T-helper 2 cell (primary cell): ENCODE data around the gene TPCN2.
"Not testable (repeated sequence)": the region's sequence is repeated elsewhere in the genome, so short reads cannot be mapped to it uniquely, and the experiment has no call there.

Source experiments
- DNase-seq, 5 experiments: peaks; one replicate each; pipeline versions ENCODE4 v3.0.0 to v3.0.0-alpha.2; 2012 to 2022

Gene TPCN2

DNA sequence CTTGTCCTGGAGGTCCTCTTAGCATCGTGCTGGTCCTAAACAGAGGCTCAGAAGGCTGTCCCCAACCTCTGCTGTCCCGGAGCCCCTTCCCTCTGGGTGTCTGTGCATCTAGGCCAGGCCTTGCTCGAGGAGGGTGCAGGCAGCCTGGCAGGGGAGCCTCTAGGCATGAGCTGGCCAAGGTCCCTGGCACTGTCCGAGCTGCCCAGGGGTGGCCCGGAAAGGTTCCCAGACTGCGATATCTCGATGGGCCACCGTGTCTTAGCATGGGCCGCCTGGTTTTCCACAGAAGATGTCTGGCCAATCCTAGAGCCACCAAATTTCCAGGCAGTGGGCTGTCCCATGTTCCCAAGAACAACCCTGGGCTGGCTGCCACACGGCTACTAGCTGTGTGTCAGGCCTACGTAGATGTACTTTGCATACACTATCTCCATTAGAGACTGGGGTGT, 82.4 kb downstream of the TPCN2 start:
- DNase-seq: no peak

DNA sequence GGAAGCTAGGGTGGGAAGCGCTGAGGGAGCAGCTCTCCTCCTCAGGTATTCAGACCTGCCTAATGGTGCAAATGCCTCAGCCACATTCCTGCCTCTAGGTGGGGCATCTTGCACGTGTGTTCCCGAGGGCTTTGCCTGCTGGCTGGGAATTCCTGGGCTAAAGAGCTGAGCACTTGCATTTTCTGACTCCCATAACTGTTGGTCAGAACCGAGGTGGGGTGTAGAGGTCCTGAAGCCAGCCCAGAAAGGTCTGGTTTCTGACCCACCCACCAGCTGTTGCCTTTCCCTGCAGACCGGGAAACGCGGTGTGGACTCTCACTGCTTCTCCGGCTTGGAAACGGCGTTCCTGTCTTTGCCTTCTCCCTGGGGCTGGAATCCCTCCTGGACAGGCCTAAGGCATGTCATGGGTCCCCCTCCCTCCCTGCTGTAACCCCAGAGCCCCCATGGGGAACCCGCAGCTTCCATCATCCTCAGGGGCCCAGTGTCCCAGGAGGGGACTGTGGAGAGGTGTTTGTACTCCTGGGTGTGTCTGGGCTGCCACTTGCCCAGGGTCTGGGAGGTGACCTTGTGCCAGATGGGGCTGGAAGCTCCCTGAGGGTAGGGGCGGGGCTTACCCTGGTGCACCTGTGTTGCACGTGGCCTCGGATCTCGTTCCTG, 83.0 kb downstream of the TPCN2 start:
- no peak for DNase-seq

DNA sequence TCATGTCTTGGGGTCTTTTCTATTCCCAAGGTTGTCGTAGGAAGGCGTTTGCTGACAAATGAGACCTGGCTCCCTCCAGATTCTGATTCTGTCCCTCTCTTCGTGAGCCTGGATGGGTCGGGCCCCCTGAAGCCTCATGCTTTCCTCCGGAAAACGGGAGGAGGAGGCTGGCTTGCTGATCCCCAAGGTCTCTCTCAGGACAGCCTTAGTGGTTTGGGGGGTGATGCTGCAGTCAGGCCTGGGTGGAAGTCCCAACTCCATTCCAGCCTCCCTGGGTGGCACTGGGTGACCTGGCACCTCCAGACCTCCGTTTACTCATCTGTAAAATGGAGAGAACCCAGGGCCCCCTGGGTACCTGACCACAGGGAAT, 83.6 kb downstream of the TPCN2 start:
- DNase-seq: no peak

DNA sequence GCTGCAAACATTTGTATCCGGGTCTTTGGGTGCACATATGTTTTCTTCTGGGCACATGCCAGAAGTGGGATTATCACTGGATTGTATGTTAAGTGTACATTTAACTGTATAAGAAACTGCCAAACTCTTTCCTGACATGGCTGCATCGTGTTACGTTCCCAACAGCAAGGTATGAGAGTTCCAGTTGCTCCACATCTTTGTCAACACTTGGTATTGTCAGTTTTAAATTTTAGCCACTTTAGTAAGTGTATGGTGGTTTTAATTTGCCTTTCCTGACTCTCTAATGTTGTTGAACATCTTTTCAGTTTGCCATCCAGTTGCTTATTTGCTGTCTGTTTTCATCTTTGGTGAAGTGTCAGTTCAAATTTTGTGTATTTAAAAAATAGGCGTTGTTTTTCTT, 84.5 kb downstream of the TPCN2 start:
- DNase-seq: no peak

DNA sequence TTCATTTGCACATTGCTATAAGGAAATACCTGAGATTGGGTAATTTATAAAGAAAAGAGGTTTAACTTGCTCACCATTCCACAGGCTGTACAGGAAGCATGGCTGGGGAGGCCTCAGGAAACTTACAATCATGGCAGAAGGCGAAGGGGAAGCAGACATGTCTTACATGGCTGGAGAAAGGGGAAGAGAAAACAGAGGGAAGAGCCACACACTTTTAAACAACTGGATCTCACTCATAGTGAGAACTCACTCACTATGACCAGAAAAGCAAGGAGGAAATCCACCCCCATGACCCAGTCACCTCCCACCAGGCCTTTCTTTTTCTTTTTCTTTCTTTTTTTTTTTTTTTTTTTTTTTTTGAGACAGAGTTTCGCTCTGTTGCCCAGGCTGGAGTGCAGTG, 85.5 kb downstream of the TPCN2 start:
- DNase-seq: not testable (repeated sequence)

DNA sequence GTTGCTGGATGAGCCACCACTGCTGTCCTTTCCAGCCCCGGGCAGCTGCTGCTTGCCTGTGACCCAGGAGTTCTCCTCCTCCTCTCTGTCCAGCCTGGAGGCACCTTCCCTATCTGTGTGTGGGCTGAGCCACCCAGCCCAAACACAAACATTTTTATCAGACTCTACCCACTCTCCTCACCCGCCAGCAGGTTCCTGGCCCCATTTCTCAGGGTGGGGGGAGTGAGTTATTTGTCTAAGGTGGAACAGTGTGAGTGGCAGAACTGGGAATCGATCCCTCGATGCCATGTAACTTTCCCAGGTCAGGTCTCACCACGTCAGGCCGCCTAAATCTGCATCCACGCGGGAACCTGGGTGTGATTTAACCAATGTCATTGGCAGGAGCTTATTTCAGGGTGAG, 86.2 kb downstream of the TPCN2 start:
- no peak for DNase-seq

DNA sequence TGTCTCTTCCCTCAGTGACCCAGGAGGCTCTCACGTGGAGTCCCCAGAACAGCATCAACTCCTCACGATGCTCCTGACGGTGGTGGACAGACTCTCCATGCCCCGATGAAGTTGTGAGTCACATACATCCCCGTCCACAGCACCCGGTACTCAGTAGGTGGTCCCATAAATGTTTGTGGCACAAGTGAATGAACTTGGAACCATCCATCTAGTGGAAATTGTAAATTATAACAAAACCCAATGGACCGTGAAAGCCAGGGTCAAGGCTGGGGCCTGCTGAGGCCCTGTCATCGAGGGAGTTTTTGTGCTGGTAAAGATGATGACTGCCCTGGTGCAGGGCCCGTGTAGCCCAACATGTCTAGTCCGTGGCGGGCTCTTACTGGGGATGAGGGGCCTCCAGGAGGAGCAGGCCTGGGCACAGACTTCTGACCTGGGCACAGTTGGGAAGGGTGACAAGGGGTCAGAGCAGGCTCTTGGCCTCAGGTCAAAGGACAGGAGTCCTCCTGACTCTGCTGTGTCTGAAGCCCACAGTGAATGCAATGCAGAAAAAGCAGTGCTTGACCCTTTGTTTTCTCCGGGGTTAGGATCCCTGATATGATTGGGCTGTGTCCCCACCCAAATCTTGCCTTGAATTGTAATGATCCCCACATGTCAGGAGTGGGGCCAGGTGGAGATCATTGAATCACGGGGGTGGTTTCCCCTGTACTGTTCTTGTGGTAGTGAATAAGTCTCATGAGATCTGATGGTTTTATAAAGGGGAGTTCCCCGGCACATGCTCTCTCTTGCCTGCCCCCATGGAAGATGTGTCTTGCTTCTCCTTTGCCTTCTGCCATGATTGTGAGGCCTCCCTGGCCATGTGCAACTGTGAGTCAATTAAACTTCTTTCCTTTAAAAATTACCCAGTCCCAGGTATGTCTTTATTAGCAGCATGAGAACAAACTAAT, 87.0 kb downstream of the TPCN2 start:
- no peak for DNase-seq

DNA sequence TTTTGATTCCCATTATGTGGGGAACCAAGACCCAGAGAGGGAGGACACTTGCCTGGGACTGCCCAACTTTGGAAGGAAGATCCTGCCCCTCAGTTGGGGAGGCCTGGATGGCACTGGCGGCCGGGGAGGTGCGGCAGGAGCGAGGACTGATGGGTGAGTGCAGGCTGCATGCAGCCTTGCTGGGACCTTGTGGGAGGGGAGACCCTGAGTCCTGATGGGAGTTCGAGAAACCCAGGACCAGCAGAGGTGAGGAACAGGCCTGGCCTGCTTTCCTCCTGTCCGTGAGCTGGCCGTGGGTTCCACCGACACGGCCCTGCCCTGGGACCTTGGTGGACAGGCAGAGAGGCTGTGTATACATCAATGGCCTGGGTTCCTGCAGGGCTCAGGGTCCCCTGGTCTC, 87.7 kb downstream of the TPCN2 start:
- no peak for DNase-seq

DNA sequence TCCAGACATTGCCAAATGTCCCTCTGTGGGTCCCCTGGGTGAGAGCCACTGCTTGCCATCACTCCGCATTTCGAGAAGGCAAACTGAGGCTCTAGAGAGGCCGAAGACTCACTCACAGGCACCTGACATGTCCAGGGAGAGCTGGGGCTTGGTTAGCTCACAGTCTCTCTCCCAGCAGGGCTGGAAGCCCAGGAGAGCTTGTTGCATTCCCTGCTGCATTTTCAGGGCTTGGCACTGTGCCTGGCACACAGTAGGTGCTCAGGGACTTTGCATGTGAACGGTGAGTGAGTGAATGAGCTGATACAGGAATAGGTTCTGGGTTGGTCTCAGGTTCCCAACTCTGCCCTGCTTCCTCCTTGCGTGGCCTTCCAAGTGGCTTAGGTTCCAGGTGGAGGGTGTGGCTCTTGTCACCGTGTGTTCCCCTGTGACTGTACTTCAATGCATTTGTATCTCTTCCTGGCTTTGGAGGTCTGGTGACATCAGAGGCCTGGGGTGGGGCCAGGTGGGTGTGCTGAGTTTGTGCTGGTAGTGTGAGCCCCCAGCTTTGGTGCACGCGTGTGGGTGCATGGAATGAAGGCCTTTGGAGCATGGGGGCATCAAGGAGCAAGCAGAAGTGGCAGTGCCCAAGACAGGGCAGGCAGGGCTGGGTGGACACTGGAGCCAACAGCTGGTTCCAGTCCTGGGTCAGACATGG, 88.6 kb downstream of the TPCN2 start:
- DNase-seq: no peak

DNA sequence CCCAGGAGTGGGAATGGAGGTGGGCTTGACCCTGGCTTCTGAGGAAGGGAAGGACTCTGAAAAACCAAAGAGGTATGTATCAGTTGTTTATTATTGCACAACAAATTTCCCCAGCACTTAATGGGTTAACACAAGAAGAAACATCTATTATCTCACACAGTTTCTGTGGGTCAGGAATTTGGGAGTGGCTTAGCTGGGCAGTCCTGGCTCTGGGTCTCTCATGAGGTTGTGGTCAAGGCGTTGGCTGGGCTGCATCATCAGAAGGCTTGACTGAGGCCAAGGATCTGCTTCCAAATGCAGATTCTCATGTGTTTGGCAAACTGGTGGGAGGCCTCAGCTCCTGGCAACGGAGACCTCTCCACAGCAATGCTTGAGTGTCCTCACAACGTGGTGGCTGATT, 89.5 kb downstream of the TPCN2 start:
- no peak for DNase-seq

DNA sequence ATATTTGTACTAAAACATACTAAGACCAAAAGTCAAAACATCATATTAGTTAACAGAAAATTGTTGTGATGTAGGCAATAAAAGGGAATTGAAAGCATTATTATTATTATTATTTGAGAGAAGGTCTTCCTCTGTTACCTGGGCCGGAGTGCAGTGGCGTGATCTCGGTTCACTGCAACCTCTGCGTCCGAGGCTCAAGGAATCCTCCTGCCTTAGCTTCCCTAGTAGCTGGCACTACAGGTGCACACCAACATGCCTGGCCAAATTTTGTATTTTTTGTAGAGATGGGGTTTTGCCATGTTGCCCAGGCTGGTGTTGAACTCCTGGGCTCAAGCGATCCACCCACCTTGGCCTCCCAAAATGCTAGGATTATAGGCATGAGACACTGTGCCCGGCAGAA, 91.4 kb downstream of the TPCN2 start:
- not testable (repeated sequence) for DNase-seq

DNA sequence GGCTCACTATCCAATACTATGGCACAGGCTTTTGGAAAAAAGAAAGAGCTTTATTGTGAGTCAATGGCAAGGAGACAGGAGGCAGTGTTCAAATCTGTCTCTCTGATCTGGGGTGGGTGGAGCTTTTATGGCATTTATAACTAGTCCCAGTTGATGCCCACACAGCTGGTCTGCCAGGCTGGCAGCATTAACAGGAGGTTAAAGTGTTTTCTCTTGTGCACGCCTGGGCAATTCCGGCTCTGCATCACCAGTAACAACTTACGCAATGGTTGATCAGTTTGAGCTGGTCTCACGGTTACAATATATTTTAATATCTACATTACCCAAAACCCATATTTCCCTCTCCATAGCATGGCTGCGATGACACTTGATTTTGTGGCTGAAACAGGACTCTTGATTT, 91.9 kb downstream of the TPCN2 start:
- DNase-seq: no peak

DNA sequence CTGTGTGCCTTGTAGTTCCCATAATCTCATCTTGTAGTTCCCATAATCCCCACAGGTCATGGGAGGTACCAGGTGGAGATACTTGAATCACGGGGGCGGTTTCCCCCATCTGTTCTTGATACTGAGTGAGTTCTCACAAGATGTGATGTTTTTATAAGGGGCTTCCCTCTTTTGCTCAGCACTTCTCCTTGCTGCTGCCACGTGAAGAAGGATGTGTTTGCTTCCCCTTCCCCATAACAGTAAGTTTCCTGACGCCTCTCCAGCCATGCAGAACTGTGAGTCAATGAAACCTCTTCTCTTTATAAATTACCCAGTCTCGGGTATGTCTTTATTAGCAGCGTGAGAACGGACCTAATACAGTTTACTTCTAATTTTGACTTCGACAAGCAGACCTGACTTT, 93.0 kb downstream of the TPCN2 start:
- no peak for DNase-seq

DNA sequence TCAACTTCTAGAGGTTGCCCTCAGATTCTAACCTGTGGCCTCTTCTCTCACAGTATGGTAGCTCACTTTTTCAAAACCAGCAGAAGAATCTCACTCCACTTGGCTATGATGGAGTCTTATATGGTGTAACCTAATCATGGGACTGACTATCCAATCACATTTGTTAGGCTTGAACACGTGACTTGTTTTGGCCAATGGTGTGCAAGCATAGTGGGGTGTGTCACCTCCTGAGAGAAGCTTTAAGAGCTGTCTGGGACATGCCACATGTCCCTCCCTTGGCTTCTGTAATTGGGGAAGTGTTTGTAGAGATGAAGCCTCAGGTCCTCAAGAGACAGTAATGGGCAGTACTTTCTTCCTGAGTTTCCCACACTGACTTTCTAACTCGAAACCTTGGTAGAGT, 94.2 kb downstream of the TPCN2 start:
- no peak for DNase-seq

DNA sequence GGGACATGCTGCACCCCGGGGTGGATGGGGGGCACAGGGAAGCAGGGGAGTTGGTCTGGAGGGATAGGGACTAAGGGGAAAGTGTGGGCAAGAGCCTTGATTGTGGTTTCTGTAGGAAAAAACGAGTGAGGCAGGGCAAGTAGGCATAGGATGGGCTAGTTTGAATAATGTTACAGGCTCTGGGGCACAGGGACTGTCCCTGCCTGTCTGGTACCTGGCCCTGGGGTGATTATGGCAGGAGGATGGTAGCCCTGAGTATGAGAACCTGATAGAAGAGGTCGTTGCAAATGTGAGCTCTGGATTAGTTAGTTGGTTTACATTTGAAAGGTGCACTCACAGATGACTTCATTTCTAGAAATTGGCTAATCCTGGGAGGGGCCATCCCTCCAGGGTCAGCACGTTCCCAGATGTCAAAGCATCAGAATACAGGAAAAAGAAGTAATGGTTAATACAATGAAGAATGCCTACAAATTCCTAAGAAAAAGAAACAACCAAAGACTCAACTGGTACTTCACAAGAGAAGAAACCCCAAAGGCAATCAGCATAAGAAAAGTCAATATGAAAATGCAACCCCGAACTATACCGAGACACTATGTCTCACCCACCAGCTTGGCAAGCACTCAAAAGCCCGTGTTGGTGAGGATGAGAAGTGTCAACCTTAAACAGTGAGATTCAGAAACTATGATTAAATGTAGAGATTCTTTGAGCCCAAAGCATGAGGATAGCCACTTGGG, 95.8 kb downstream of the TPCN2 start:
- no peak for DNase-seq

DNA sequence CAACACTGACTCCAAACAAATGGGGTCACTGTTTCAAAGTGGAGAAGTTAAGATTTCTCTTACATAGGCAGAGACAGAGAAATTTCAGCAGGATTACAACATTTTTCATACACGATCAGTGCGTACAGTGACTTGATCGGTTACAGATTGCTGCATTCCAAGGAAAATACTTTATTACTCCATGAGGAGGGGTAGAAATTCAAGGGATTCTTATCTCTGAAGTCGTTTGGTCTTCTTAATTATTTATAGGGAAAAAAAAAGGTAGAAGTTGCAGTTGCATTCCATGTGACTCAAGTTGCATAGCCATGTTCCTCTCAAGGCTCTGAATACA, 96.3 kb downstream of the TPCN2 start:
- DNase-seq: no peak

DNA sequence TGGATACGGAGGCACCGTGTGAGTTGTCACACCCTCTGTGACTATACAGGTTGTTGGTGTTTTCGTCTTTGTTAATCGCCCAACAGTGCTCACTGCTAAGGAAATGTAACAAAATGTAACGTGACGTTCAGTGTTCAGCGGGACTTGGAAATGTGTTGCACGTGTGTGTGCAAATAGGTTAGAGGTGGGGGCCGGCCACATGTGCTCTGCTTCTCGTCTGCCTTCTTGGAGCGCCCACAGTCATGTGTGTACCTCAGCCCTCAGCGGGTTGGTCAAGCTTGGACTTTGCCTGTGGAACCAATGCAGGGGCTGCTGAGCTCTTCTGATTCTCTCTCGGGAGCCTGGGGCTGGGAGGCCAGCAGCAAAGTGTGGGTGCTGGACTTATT, 99.6 kb downstream of the TPCN2 start:
- DNase-seq: no peak

DNA sequence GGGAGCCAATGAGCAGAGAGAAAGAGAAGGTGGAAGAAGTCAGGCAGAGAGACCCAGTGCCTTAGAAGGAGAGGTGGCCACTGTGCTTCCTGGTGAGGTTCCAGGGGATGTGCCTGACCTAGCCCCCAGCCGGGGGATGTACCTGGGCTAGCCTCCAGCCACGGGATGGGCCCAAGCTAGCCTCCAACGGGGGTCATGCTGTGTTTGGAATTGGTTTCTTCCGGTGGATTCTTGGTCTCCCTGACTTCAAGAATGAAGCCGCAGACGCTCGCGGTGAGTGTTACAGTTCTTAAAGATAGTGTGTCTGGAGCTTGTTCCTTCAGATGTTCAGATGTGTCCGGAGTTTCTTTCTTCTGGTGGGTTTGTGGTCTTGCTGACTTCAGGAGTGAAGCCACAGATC, 100.1 kb downstream of the TPCN2 start:
- DNase-seq: no peak

DNA sequence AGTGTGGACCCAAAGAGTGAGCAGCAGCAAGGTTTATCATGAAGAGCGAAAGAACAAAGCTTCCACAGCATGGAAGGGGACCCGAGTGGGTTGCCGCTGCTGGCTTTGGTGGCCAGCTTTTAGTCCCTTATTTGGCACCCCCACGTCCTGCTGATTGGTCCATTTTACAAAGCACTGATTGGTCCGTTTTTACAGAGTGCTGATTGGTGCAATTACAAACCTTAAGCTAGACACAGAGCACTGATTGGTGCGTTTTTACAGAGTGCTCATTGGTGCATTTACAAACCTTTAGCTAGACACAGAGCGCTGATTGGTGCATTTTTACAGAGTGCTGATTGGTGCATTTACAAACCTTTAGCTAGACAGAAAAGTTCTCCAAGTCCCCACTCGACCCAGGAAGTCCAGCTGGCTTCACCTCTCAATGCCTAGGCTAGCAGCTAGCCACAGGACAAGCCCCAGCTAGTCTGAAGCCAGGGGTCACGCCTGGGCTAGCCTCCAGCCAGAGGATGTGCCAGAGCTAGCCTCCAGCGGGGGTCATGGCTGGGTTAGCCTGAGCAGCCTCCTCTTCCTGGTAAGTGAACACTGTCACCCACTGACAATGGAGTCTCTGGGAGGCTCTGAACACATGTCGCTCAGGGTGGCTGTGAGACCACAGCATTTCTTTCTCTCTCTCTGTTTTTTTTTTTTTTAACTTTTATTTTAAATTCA, 100.8 kb downstream of the TPCN2 start:
- not testable (repeated sequence) for DNase-seq

DNA sequence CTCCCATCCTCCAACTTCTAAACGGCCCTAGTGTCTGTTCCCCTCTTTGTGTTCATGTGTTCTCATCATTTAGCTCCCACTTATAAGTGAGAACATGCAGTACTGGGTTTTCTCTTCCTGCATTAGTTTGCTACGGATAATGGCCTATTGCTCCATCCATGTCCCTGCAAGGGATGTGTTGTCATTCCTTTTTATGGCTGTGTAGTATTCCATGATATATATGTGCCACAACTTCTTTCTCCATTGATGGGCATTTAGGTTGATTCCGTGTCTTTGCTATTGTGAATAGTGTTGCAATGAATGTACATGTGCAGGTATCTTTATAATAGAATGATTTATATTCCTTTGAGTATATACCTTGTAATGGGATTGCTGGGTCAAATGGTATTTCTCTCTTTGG, 101.4 kb downstream of the TPCN2 start:
- no peak for DNase-seq

DNA sequence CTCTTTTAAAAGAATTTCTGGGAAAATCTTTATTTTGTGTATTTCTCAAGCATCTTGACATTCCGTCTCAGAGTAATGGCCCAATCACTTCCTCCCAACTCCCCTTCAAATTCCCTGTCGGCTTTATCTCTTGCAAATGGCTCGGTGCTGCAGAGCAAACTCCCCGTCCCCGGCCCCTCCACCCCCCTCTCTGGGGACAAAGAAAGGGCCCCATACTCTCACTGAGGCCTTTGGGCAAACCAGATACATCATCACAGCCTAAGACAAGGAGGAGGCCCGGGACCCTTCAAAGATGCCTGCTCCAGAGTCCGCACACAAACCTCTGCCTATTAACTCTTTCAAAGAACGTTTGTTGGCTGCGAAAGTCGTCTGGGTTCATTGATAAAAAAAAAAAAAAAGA, 103.1 kb downstream of the TPCN2 start:
- DNase-seq: no peak

DNA sequence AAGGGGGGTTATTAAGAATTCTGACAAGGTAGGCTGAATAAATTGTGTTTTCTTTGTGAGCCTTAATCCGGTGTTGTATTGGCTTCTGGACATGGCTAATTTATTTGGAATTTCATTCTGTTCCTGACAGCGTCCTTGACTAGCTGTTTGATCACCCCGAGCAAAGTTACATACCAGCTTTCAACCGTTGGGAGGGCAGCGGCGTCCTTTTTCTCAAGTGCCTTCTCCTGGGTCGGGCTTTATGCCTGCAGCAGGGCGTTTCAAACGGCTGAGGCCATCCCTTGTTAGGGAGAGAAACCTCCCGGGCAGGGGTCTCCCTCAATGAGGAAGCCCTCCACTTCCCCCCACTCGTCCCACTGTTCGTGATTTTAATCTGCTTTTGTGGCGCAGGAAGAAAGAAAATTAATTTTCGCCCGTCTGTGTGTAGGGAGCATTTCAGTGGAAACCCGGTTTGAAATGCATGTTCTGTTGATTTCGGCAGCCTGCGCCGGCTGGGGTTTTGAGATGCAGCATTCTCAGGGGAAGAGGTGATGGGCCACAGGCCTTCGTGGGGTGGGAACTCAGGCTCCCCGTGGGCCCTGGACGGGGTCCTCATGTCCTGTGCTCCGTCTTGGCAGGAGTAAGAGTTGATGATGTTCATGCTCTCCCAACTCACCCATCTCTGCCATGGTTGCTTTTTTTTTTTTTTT, 104.1 kb downstream of the TPCN2 start:
- DNase-seq: no peak
